Amniotic stem cell (primary cell): ENCODE measurements around the gene ARHGAP36.

Experiments used
- DNase-seq: peaks from one replicate; lab custom pipeline; 2025; lab: John Stamatoyannopoulos, UW

ARHGAP36 gene

DNA sequence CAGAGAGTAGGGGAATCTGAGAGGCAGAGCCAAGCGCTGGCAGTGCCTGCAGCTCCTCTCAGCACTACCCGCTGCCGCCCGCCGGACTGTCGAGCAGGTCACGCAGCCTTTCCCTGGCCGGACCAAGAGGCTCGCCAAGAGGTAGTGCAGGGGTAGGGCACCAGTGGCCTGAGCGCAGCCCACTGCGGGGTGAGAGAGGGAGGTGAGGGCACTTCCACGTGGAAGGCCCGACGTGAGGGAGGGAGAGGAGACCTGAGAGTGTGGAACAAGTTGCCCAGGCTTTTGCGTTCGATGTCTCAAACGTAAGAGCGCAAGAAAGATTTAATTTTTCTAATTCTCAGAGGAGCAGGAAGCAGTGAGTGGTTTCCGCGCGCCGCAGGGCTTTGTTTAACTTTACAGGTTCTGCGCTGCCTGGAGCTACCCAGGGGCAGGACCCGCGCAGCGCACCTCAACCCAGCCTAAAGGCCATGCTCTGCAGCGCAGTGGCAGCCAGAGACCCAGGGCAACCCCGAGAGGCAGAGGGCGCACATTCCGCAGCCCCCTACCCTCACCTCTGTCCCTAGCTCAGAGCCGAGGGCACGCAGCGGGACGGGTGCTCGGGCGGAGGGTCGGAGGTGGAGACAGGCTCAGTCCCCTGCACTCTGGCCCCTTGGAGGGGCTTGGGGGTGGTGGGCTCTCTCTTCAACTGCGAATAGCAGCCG lies 14.9 kb downstream of the ARHGAP36 start:
- no peak for DNase-seq

GRCh38 chrX:131073607-131074006 lies 15.5 kb downstream of the ARHGAP36 start:
- no peak for DNase-seq

GRCh38 chrX:131081772-131082740 lies 23.9 kb downstream of the ARHGAP36 start:
- DNase-seq: no peak

DNA sequence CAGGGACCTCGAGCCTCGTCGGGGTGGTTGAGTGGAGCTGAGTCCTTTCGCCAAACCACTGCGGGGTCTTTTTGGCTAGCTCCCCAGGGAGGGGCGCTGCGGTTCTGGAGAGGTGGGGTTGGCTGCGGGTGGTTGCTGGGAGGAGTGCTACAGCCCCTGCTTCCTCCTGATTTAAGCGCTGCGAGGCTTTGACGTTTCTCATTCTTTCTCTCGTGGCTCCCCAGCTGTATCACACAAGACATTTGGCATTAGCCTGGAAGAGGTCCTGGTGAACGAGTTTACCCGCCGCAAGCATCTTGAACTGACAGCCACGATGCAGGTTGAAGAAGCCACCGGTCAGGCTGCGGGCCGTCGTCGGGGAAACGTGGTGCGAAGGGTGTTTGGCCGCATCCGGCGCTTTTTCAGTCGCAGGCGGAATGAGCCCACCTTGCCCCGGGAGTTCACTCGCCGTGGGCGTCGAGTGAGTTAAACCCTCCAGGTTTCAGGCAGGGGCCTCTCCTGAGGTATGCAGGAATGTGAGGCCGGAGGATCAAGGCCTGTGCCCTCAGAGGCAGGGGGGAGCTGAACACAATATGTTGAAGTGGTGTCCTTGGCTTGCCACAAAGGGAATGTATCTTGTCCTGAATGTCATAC lies 25.5 kb downstream of the ARHGAP36 start:
- DNase-seq: no peak

GRCh38 chrX:131084145-131084544 lies 26.0 kb downstream of the ARHGAP36 start:
- no peak for DNase-seq

DNA sequence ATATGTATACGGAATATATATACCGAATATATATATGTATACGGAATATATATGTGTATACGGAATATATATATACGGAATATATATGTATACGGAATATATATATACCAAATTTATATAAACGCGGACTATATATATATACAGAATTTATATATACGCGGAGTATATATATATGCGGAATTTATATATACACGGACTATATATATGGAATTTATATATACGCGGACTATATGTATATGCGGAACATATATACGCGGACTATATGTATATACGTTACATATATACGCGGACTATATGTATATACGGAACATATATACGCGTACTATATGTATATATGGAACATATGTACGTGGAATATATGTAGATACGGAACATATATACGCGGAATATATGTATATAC lies 78.6 kb downstream of the ARHGAP36 start:
- DNase-seq: no peak

GRCh38 chrX:131139072-131139471 lies 80.9 kb downstream of the ARHGAP36 start:
- DNase-seq: no peak
